Naive B cell (primary cell): Measurements from ENCODE around the gene RPUSD1. TPM values are rescaled to one million over a fixed set of nuclear protein-coding genes. Genes with fewer than 3 reads are reported as not detected.
"Not testable (repeated sequence)": the region's sequence is repeated elsewhere in the genome, so short reads cannot be mapped to it uniquely, and the experiment has no call there.

Experiments used
- ATAC-seq, 2 donors: fragments of 150-1000 bp; cut with Tn5 transposase; 2 replicates each; pipeline ENCODE4 v1.10.0; 2021; ENCODE audit warnings: low read depth in 2 of 2, mild to moderate bottlenecking in 2 of 2, moderate library complexity in 2 of 2
- DNase-seq: peaks from one replicate; pipeline ENCODE4 v3.0.0; 2022
- H3K27ac Mint-ChIP-seq, 6 donors: one replicate each; pipeline ENCODE4 v1.8.0; 2020 to 2022; ENCODE audit warnings: mild to moderate bottlenecking in 6 of 6, mixed read lengths in 6 of 6, moderate library complexity in 5 of 6, inconsistent platforms in 2 of 6
- H3K27me3 Mint-ChIP-seq, 3 donors: one replicate each; pipeline ENCODE4 v1.8.0; 2021 to 2022; ENCODE audit warnings: mixed read lengths in 3 of 3, mild to moderate bottlenecking in 1 of 3
- H3K36me3 Mint-ChIP-seq, 2 donors: one replicate each; pipeline ENCODE4 v1.8.0; 2020 to 2022; ENCODE audit warnings: mixed read lengths in 2 of 2, inconsistent platforms in 1 of 2, mild to moderate bottlenecking in 1 of 2
- H3K4me1 Mint-ChIP-seq, 3 donors: one replicate each; pipeline ENCODE4 v1.8.0; 2020 to 2022; ENCODE audit warnings: mixed read lengths in 3 of 3, inconsistent platforms in 1 of 3, mild to moderate bottlenecking in 1 of 3, moderate library complexity in 1 of 3
- H3K4me3 Mint-ChIP-seq, 8 donors: one replicate each; pipeline ENCODE4 v1.8.0; 2020 to 2022; ENCODE audit warnings: mild to moderate bottlenecking in 8 of 8, mixed read lengths in 8 of 8, moderate library complexity in 8 of 8, inconsistent platforms in 2 of 8
- H3K9me3 Mint-ChIP-seq, 7 donors: one replicate each; pipeline ENCODE4 v1.8.0; 2020 to 2022; ENCODE audit warnings: mixed read lengths in 7 of 7, mild to moderate bottlenecking in 5 of 7, inconsistent platforms in 2 of 7, moderate library complexity in 1 of 7
- polyA plus RNA-seq, 6 donors: library from polyadenylated mRNA; unstranded; fragments of 300-500 nt; fragmentation: Illumina TruSeq; gene quantifications; one replicate each; pipeline ENCODE4 v1.2.3, GENCODE V29; 2021; ENCODE audit warnings: low read depth in 6 of 6

RPUSD1 gene
- polyA plus RNA-seq, 6 donors from 2014 or later: 24.5 to 43.9 (median 33.7) TPM

DNA sequence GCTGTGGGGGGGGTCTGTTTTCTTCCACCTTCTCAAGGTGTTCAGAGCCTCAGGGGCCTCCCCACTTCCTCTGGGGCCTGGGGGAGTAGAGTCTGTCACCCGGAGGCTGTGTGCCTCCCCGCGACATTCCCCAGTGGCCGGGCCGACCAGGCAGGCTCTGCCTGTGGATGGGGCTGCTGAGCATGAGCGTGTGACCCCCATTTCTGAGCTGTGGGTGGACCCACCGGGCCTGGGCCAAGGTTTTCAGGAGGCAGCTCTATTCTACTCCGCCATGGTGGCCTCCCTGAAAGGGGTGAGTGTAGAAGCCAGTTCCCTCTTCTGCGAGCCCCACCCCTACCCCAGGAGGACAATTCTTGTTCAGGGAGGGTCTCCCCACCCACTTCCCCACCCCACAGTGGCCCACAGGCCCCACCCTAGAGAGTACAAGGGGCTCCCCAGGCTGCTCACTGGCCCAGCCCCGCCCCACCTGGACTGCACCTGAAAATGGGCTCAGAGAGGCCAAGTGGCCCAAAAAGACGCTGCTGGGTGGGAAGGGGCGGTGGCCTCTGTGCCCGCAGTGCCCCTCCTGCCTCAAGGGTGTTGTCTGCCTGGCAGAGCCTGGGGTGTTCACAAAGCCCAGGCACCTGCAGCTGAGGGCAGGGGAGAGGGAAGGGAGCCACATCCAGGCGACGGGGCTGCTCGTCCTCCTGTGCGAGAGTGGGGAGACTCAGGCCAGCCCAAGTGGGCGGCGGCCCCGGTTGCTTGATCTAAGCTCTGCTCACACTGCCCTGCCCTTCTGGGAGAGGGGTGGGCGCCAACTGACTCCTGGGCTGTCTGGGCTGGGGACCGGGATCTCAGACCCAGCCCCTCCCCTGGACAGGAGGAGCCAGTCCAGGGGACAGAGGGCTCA is 26.3 kb downstream of the RPUSD1 start:
- Mint-ChIP-seq H3K4me3 (no peak overlapping the region), H3K36me3 (no peaks in the 10 kb centered on the region), H3K9me3 (peaks cover 0 to 4% (median 0%) of the 10 kb centered on the region in 7 donors), H3K27me3 (peaks cover 6 to 19% (median 8%) of the 10 kb centered on the region in 3 donors), H3K27ac (no peak overlapping the region), H3K4me1 (peaks cover 0 to 3% (median 0%) of the 10 kb centered on the region in 3 donors)
- ATAC-seq: no peak
- DNase-seq: no peak

DNA sequence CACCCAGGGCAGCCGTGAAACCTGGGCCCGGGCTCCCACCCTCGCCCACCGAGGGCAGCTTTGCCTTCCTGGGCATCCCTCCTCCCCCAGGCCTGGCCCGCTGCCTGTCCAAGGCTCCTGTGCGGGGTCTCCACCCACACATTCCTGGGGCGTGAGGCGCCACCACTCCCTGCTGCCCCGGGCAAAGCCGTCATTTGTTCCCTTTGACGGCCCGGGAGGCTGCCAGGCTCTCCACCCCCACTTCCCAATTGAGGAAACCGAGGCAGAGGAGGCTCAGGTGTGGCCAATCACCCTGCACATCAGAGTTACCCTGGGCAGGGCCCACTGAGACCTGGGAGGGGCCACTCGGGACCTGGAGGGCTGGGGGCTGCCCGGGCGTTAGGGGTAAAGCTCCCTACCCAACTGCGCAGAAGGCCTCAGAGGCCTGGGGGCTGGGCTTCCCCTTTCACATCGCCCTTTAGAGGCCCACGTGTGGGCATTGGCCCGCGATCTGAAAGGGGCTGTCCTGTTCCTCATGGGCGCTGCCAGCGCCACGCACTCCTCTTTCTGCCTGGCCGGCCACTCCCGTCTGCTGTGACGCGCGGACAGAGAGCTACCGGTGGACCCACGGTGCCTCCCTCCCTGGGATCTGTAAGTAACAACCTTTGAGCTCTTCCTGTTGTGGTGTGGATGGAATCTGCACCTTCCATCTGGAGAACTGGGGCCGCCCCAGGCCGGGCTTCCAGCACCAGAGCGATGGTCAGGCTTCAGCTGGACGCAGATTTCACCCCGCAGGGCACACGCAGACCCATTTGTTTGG is 27.4 kb downstream of the RPUSD1 start, which contains the start of gene MSLN:
Gene MSLN, plus strand, starts transcription at position 190 of the 799 bp plus-strand sequence. CDS start 1,947 bp downstream, outside the sequence.
- Mint-ChIP-seq H3K9me3 (peaks cover 0 to 5% (median 0%) of the 10 kb centered on the region in 7 donors), H3K36me3 (no peaks in the 10 kb centered on the region), H3K4me3 (no peak within 1 kb of the TSS), H3K27ac (no peak within 1 kb of the TSS), H3K4me1 (peaks cover 0 to 5% (median 0%) of the 10 kb centered on the region in 3 donors), H3K27me3 (peaks cover 6 to 26% (median 8%) of the 10 kb centered on the region in 3 donors)
- ATAC-seq: no peak
- no peak for DNase-seq

- Mint-ChIP-seq H3K9me3 (peaks cover 0 to 5% (median 0%) of the 10 kb centered on the region in 7 donors), H3K27me3 (peaks cover 6 to 26% (median 8%) of the 10 kb centered on the region in 3 donors), H3K27ac (no peak overlapping the region), H3K4me1 (peaks cover 0 to 6% (median 0%) of the 10 kb centered on the region in 3 donors), H3K4me3 (no peak overlapping the region), H3K36me3 (no peaks in the 10 kb centered on the region)
- no peak for DNase-seq
- ATAC-seq: no peak
Measured at GRCh38 chr16:760065-760464, 28.1 kb downstream of the RPUSD1 start.

- peaks cover 6 to 26% (median 8%) of the 10 kb centered on the region in 3 donors for H3K27me3 Mint-ChIP-seq
- peaks cover 0 to 6% (median 4%) of the 10 kb centered on the region in 3 donors for H3K4me1 Mint-ChIP-seq
- no peak overlapping the region for H3K4me3 Mint-ChIP-seq
- no peaks in the 10 kb centered on the region for H3K36me3 Mint-ChIP-seq
- no peak overlapping the region for H3K27ac Mint-ChIP-seq
- peaks cover 0 to 5% (median 0%) of the 10 kb centered on the region in 7 donors for H3K9me3 Mint-ChIP-seq
- DNase-seq (no peak), ATAC-seq (no peak)
Measured at GRCh38 chr16:759110-759910, 28.9 kb downstream of the RPUSD1 start.

GRCh38 chr16:756428-756827 is 31.8 kb downstream of the RPUSD1 start:
- Mint-ChIP-seq H3K36me3 (no peaks in the 10 kb centered on the region), H3K27ac (no peak overlapping the region), H3K4me1 (peaks cover 0 to 6% (median 4%) of the 10 kb centered on the region in 3 donors), H3K4me3 (no peak overlapping the region), H3K9me3 (peaks cover 0 to 5% (median 0%) of the 10 kb centered on the region in 7 donors), H3K27me3 (peaks cover 6 to 18% (median 8%) of the 10 kb centered on the region in 3 donors)
- ATAC-seq (no peak), DNase-seq (no peak)

GRCh38 chr16:754656-755055 is 33.5 kb downstream of the RPUSD1 start:
- Mint-ChIP-seq H3K27ac (peak overlapping the region in 1 of 6 donors; percentile 20), H3K27me3 (peaks cover 6 to 18% (median 8%) of the 10 kb centered on the region in 3 donors), H3K9me3 (peaks cover 0 to 5% (median 0%) of the 10 kb centered on the region in 7 donors), H3K36me3 (no peaks in the 10 kb centered on the region), H3K4me3 (no peak overlapping the region), H3K4me1 (peaks cover 0 to 6% (median 4%) of the 10 kb centered on the region in 3 donors)
- DNase-seq (no peak), ATAC-seq (peak; percentile 65 to 79)

DNA sequence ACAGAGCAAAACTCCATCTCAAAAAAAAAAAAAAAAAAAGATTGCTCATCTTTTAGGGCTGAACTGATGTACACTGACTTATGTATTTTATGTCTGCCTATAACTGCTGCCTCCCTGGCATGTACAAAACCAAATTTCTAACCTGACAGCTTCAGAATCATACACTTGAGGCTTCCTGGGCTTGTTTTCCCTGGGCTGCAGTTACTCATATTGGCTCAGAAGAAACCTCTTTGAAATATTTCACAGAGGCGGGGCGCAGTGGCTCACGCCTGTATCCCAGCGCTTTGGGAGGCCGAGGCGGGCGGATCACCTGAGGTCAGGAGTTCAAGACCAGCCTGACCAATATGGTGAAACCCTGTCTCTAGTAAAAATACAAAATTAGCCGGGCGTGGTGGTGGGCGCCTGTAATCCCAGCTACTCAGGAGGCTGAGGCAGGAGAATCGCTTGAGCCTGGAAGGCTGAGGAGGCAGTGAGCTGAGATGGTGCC is 34.0 kb downstream of the RPUSD1 start:
- not testable (repeated sequence) for H3K27ac Mint-ChIP-seq, ATAC-seq, H3K36me3 Mint-ChIP-seq, H3K4me3 Mint-ChIP-seq, H3K9me3 Mint-ChIP-seq, H3K4me1 Mint-ChIP-seq, DNase-seq
- H3K27me3 Mint-ChIP-seq: peaks cover 6 to 18% (median 8%) of the 10 kb centered on the region in 3 donors

- no peak for ATAC-seq
- Mint-ChIP-seq H3K4me3 (no peak overlapping the region), H3K9me3 (peaks cover 0 to 3% (median 0%) of the 10 kb centered on the region in 7 donors), H3K27ac (no peak overlapping the region), H3K36me3 (no peaks in the 10 kb centered on the region), H3K27me3 (peaks cover 0 to 12% (median 0%) of the 10 kb centered on the region in 3 donors), H3K4me1 (peaks cover 0 to 4% (median 3%) of the 10 kb centered on the region in 3 donors)
- no peak for DNase-seq
Measured at GRCh38 chr16:752007-752312, 36.2 kb downstream of the RPUSD1 start.

GRCh38 chr16:751152-752006 is 36.8 kb downstream of the RPUSD1 start:
- Mint-ChIP-seq H3K9me3 (peaks cover 0 to 1% (median 0%) of the 10 kb centered on the region in 7 donors), H3K27ac (peak overlapping the region in 1 of 6 donors; percentile 85)
- no peak for ATAC-seq

DNA sequence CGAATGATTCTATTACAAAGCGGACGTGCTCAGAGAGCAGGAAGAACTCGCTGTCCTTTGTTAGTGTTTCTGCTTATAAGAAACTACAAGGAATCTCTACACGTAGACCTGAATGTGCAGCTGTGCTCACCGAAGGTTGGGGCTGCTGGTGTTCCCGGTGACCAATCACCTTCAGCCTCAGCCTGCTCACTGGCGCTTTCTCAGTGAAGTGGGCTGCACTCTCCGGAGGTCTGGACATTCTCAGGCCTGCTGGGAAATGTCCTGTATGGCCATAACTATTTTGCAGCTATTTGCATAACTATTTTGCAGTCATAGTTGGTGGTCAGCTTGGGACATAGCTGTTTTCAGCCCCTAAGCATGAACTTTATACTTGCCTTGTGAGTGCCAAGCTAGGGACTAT is 37.7 kb downstream of the RPUSD1 start:
- no peak for DNase-seq
- Mint-ChIP-seq H3K36me3 (no peaks in the 10 kb centered on the region), H3K27ac (no peak overlapping the region), H3K4me1 (peaks cover 0 to 4% (median 0%) of the 10 kb centered on the region in 3 donors), H3K27me3 (peaks cover 0 to 4% (median 0%) of the 10 kb centered on the region in 3 donors), H3K9me3 (no peaks in the 10 kb centered on the region), H3K4me3 (no peak overlapping the region)
- no peak for ATAC-seq

More at GRCh38 chr16:751152-752006, 36.8 kb downstream of the RPUSD1 start:
- Mint-ChIP-seq H3K4me1 (peaks cover 0 to 4% (median 3%) of the 10 kb centered on the region in 3 donors), H3K27me3 (peaks cover 0 to 7% (median 0%) of the 10 kb centered on the region in 3 donors), H3K36me3 (no peaks in the 10 kb centered on the region), H3K4me3 (no peak overlapping the region)
- DNase-seq: no peak

GRCh38 chr16:749010-749409 is 39.2 kb downstream of the RPUSD1 start:
- H3K36me3 Mint-ChIP-seq: no peaks in the 10 kb centered on the region
- H3K27ac Mint-ChIP-seq: no peak overlapping the region
- peaks cover 0 to 4% (median 0%) of the 10 kb centered on the region in 3 donors for H3K27me3 Mint-ChIP-seq
- DNase-seq: no peak
- H3K9me3 Mint-ChIP-seq: no peaks in the 10 kb centered on the region
- H3K4me1 Mint-ChIP-seq: no peaks in the 10 kb centered on the region
- no peak for ATAC-seq
- no peak overlapping the region for H3K4me3 Mint-ChIP-seq
